Measurements from ENCODE around the gene OLFM3. TPM values are rescaled to one million over a fixed set of nuclear protein-coding genes. Genes with fewer than 3 reads are reported as not detected.

Gene OLFM3
- polyA plus RNA-seq, 1 of the 3 experiments (the other 2 are of a cell fraction): not detected

DNA sequence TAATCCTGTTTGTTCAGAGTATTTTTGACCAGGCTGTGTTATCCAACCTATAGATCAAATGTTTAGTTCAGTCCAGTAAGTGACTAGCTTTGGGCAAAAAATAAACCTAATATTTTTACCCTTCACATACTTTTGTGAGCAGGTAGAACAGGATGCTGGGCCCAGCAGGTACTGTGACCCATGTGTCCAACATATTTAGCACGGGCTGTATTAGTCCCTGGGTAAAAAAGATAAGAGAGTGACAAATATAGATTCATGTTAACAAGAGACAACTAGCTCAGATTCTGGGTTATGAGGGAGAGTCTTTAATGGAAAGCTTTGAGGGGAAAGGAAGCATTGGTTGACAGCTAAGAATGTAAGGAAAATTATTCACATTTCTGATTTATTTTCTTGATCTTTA, 43.1 kb downstream of the OLFM3 start:
- H3K4me2 ChIP-seq: no peak overlapping the region
- no peak overlapping the region for H3K4me3 ChIP-seq (ENCODE audit: low read depth in 2 of 2, low read length in 1 of 2)
- H3K9me2 ChIP-seq: no peaks in the 10 kb centered on the region
- no peaks in the 10 kb centered on the region for H4K20me1 ChIP-seq (ENCODE audit: insufficient read depth)
- POLR2A ChIA-PET: no interaction called here
- no peaks in the 10 kb centered on the region; a peak in 2 of 4 replicates for H3K4me1 ChIP-seq (ENCODE audit: control insufficient read depth in 1 of 2, insufficient read depth in 2 of 2, low read depth in 1 of 2, low read length in 1 of 2)
- no peak overlapping the region for H3K27ac ChIP-seq (ENCODE audit: low read depth in 2 of 2, low read length in 1 of 2)
- no peaks in the 10 kb centered on the region for H3K9me3 ChIP-seq
- no peaks in the 10 kb centered on the region for H3K36me3 ChIP-seq (replicated peaks in 1 of 2; ENCODE audit: control insufficient read depth in 1 of 2, insufficient read depth in 2 of 2, low read length in 1 of 2)
- H3K9ac ChIP-seq: no peak overlapping the region
- DNase-seq: no peak
- 4% methylated on average over 1 of the region's 1 CpG for WGBS (ENCODE audit: low lambda C conversion rate)
- no peaks in the 10 kb centered on the region for H3K27me3 ChIP-seq (ENCODE audit: insufficient read depth)
- no peaks in the 10 kb centered on the region for H3F3A ChIP-seq (replicated peaks; ENCODE audit: insufficient read depth)
- CTCF ChIA-PET: interaction anchor here (0.6 to 1.1 kb wide), 2 partner anchors 44 to 223 kb away, joined by 3 read pairs; partner anchors contain the start of gene OLFM3
- TF ChIP-seq, protein P1, sequence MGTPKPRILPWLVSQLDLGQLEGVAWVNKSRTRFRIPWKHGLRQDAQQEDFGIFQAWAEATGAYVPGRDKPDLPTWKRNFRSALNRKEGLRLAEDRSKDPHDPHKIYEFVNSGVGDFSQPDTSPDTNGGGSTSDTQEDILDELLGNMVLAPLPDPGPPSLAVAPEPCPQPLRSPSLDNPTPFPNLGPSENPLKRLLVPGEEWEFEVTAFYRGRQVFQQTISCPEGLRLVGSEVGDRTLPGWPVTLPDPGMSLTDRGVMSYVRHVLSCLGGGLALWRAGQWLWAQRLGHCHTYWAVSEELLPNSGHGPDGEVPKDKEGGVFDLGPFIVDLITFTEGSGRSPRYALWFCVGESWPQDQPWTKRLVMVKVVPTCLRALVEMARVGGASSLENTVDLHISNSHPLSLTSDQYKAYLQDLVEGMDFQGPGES (IDR thresholded peaks at IDR 0.05; ENCODE audit: low read depth, low read length): no peak
- TF ChIP-seq MAX (IDR thresholded peaks at IDR 0.05; ENCODE audit: low read depth): no peak
- TF ChIP-seq, protein P2, sequence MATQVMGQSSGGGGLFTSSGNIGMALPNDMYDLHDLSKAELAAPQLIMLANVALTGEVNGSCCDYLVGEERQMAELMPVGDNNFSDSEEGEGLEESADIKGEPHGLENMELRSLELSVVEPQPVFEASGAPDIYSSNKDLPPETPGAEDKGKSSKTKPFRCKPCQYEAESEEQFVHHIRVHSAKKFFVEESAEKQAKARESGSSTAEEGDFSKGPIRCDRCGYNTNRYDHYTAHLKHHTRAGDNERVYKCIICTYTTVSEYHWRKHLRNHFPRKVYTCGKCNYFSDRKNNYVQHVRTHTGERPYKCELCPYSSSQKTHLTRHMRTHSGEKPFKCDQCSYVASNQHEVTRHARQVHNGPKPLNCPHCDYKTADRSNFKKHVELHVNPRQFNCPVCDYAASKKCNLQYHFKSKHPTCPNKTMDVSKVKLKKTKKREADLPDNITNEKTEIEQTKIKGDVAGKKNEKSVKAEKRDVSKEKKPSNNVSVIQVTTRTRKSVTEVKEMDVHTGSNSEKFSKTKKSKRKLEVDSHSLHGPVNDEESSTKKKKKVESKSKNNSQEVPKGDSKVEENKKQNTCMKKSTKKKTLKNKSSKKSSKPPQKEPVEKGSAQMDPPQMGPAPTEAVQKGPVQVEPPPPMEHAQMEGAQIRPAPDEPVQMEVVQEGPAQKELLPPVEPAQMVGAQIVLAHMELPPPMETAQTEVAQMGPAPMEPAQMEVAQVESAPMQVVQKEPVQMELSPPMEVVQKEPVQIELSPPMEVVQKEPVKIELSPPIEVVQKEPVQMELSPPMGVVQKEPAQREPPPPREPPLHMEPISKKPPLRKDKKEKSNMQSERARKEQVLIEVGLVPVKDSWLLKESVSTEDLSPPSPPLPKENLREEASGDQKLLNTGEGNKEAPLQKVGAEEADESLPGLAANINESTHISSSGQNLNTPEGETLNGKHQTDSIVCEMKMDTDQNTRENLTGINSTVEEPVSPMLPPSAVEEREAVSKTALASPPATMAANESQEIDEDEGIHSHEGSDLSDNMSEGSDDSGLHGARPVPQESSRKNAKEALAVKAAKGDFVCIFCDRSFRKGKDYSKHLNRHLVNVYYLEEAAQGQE (IDR thresholded peaks at IDR 0.05; ENCODE audit: low read depth, low read length): no peak
- H3K79me2 ChIP-seq (ENCODE audit: insufficient read depth): no peaks in the 10 kb centered on the region
- H2AFZ ChIP-seq (ENCODE audit: low read depth): no peak overlapping the region

DNA sequence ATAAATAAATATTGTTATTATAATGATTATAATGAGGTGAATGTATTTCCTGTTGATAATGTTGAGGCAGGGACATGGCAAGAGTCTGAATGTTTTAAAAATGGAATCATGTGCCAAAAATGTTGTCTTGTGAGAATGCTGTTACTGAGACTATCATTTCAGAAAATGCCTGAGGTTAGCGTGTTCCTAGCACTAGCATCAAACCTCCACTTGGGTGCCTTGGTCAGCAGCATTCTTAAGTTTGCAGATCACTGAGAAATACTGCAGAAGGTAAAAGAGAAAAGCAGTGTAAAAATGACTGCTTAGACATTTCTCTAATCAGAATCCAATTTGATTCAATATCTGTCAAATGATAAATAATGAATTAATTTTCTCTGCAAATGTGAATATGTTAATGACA, 50.8 kb downstream of the OLFM3 start:
- WGBS (ENCODE audit: low lambda C conversion rate): 68% methylated on average over 1 of the region's 1 CpG
- ChIA-PET POLR2A (no interaction called here), CTCF (no interaction called here)
- DNase-seq: no peak
- Histone ChIP-seq H3K27ac (ENCODE audit: low read depth in 2 of 2, low read length in 1 of 2) (no peak overlapping the region), H3K27me3 (ENCODE audit: insufficient read depth) (no peaks in the 10 kb centered on the region), H3F3A (replicated peaks; ENCODE audit: insufficient read depth) (no peaks in the 10 kb centered on the region), H3K4me1 (ENCODE audit: control insufficient read depth in 1 of 2, insufficient read depth in 2 of 2, low read depth in 1 of 2, low read length in 1 of 2) (no peaks in the 10 kb centered on the region; a peak in 2 of 4 replicates), H3K4me3 (ENCODE audit: low read depth in 2 of 2, low read length in 1 of 2) (no peak overlapping the region), H3K9me3 (no peaks in the 10 kb centered on the region), H4K20me1 (ENCODE audit: insufficient read depth) (no peaks in the 10 kb centered on the region), H3K4me2 (no peak overlapping the region), H2AFZ (ENCODE audit: low read depth) (no peak overlapping the region), H3K79me2 (ENCODE audit: insufficient read depth) (no peaks in the 10 kb centered on the region), H3K36me3 (replicated peaks in 1 of 2; ENCODE audit: control insufficient read depth in 1 of 2, insufficient read depth in 2 of 2, low read length in 1 of 2) (no peaks in the 10 kb centered on the region), H3K9ac (no peak overlapping the region), H3K9me2 (no peaks in the 10 kb centered on the region)
- TF ChIP-seq, protein P3, sequence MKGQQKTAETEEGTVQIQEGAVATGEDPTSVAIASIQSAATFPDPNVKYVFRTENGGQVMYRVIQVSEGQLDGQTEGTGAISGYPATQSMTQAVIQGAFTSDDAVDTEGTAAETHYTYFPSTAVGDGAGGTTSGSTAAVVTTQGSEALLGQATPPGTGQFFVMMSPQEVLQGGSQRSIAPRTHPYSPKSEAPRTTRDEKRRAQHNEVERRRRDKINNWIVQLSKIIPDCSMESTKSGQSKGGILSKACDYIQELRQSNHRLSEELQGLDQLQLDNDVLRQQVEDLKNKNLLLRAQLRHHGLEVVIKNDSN (IDR thresholded peaks at IDR 0.05; ENCODE audit: borderline replicate concordance, low read depth): no peak
